T-helper 2 cell (primary cell): ENCODE data around the gene ANAPC2.

Experiments used
- DNase-seq, 5 experiments: peaks; one replicate each; pipeline versions ENCODE4 v3.0.0 to v3.0.0-alpha.2; 2012 to 2022
- total RNA-seq, 2 donors: gene quantifications; one replicate each; lab custom pipeline; 2026; lab: John Stamatoyannopoulos, UW

ANAPC2 gene
- total RNA-seq: 76.8 to 80.7 reads per million in 2 donors

- DNase-seq: peak; percentile 84 to 94 (median 87)
Measured at GRCh38 chr9:137188490-137189296, at the start of gene ANAPC2, which contains the start of gene SSNA1. Gene ANAPC2 (minus strand): TSS chr9:137188560. CDS start chr9:137188532, 28 bp downstream. Gene SSNA1 (plus strand): TSS chr9:137188676. CDS start chr9:137188727, 51 bp downstream.

GRCh38 chr9:137236936-137237421 lies 48.6 kb upstream of the ANAPC2 start:
- no peak for DNase-seq

DNA sequence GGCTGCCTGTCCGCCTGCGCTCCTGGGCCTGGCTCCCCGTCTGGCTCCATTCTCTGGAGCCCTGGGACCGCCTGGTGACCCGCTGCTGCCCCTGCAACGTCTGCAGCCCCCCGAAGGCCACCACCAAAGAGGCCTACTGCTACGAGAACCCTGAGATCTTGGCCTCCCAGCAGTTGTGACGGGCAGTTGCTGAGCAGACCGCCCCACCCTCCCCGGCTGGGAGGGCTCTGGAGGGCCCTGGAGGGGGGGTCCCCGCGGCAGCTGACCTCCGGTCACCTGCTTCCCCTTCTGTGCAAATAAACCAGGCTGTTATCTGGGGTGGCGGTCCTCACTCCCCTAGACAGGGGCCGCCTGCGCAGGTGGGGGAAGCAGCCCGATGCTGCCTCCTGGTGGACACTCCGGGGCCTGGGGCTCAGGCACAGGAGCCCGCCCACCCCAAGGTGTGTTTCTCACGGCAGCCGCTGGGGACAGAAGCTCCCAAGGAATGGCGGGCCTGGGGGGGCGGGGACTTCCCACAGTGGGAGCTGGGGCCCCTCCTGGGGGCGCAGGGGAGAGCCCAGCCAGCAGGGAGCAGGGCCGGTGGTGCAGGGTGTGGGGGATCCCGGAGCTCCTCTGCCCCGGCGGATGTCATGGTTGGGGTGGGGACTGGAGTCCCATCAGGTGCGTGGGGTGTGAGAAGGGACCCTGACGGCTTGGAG lies 48.0 kb upstream of the ANAPC2 start:
- peak; percentile 80 to 88 (median 85) for DNase-seq

- DNase-seq: no peak
Measured at GRCh38 chr9:137235424-137236237, 47.3 kb upstream of the ANAPC2 start.

DNA sequence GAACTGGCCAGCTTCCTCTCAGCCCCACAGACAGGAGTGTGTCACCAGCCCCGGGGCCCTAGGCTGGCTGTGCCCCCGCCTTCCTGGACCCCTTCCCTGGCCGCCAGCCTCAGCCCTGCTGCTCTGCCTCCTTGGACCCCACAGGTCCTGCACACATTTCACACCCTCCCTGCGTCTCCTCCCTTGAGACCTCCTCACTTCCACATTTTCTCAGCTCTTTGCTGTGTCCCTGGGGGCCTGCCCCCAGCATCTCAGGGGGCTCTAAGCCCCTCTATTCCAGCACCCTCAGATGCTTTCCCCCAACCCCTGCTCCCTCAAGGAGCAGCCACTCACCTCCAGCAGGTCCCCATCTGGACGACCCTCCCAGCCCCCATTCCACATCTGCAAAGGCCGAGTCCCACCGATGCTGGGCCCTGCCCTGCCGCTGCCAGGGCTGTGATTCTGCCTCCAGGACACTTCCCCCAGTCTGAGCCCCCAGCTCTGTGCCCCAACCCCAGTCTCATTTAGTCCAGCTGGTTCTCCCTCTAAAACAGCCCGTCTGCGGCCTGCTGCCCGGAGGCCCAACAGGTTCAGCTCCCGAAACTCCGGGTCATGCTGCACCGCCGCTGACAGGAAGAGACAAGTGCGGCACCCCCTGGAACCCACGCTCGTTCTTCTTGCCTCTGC lies 46.5 kb upstream of the ANAPC2 start:
- no peak for DNase-seq

GRCh38 chr9:137234055-137234697 lies 45.8 kb upstream of the ANAPC2 start:
- no peak for DNase-seq

DNA sequence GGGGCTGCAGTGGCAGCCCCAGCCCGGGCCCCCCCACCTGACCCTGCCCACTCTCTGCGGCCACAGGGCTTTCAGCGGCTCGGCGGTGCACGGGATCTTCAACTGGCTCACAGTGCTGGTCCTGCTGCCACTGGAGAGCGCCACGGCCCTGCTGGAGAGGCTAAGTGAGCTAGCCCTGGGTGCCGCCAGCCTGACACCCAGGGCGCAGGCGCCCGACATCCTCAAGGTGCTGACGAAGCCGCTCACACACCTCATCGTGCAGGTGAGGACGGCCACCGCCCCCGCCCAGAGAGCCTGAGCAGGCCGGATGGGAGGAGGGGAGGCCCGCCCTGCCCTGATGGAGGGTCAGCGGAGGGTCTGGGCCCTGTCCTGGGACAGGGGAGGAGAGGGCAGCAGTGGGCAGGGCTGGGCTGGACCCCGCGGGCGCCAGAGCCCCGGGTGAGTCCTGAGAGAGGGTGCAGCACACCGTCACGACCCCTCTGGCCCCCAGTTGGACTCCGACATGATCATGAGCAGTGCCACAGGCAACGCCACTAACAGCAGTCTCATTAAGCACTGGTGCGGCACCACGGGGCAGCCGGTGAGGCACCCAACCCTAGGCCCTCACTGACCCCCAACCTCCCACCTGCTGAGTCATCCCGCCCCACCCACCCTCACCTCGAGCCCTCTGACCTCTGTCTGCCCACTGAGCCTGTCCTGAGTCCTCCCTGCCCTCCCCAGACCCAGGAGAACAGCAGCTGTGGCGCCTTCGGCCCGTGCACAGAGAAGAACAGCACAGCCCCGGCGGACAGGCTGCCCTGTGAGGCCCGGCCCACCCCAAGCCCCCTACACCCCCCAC lies 45.0 kb upstream of the ANAPC2 start:
- no peak for DNase-seq

DNA sequence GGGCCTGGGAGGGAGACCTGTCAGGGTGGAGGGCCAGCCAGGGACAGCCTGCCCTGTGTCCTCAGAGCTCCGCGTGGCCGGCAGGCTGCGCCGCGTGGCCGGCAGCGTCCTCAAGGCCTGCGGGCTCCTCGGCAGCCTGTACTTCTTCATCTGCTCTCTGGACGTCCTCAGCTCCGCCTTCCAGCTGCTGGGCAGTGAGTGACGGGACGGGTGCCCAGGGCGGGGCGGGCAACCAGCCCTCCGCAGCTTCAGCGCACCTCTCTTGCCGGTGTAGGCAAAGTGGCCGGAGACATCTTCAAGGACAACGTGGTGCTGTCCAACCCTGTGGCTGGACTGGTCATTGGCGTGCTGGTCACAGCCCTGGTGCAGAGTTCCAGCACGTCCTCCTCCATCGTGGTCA lies 44.1 kb upstream of the ANAPC2 start:
- DNase-seq: no peak

DNA sequence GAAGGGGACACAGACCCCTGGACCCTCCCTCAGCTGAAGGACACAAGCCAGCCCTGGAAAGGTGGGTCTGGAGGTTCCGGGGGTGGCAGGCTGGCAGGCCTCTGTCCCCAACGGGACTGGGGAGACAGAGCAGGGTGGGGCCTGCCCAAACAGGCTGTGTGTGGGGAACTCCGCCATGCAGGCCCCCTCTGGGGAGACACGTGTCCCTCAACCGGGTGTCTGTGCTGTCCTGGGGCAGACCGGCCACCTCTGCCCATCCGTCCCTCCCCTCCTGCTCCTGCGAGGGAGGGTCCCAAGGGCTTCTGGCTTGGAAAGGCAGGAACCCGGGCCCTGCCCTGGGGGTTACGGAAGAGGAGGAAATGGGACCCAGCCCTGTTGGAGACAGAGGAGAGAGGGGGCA lies 43.7 kb upstream of the ANAPC2 start:
- DNase-seq: no peak

DNA sequence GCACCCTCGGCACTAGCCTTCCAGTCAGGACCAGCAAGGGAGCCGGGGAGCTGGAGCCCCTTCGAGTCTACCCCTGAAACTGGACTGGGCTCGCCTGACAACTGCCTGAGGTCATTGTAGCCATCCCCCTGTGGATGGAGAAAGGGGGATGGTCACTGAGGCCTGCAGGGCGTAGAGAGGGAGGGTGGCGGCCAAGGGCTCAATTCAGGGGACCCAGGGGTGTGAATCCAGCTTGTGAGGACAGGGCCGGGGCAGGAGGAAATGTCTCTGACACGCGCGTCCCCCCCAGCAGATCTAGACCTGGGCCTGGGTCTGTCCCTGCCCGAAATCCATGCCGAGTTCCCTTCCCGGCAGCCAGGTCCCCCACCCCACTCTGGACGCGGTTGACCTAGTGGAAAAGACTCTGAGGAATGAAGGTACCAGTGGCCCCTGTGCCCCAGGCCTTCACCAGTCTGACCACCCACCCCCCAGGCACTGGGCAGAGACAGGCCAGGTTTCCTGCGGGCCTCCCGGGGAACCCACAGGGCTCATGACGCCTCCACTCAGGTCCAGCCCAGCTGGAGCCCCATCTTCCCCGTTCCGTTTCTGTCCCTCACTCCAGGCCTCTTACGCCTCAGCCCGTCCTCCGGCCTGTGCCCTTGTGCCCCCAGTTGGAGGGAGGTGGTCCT lies 43.1 kb upstream of the ANAPC2 start:
- DNase-seq: no peak

DNA sequence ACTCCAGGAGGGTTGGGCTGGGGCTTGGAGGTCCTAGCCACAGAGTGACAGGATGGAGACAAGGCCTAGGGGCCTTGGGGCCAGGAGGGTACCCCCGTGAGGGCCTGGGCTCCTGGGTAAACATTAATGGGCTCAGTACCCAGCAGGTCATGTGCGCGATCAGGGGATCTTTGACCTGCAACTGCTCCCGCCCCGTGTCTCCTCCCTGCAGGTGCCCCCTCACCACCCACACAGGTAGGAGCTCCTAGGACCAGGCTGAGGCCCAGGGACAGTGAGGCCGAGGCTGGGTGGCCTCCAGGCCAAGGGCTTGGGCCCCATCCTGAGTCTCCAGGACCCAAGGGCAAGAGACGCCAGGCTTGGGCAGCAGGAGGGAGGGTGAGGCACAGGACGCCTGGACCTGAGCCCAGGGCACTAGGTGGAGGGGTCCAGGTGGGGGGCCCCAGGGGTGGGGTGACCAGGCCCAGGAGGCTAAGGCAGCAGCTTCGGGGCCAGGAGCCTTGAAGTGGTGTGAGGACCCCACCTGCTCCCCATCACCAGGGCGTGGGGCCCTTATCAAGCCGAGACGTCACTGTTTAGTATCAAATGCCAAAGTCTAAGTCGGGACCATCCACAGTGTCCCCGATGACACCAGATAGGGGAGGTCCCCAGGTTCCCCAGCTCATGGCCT lies 42.5 kb upstream of the ANAPC2 start, which contains the start of gene SLC34A3:
Gene SLC34A3, plus strand, starts transcription at position 197 of the 667 bp plus-strand sequence. CDS start 802 bp downstream, outside the sequence.
- no peak for DNase-seq

DNA sequence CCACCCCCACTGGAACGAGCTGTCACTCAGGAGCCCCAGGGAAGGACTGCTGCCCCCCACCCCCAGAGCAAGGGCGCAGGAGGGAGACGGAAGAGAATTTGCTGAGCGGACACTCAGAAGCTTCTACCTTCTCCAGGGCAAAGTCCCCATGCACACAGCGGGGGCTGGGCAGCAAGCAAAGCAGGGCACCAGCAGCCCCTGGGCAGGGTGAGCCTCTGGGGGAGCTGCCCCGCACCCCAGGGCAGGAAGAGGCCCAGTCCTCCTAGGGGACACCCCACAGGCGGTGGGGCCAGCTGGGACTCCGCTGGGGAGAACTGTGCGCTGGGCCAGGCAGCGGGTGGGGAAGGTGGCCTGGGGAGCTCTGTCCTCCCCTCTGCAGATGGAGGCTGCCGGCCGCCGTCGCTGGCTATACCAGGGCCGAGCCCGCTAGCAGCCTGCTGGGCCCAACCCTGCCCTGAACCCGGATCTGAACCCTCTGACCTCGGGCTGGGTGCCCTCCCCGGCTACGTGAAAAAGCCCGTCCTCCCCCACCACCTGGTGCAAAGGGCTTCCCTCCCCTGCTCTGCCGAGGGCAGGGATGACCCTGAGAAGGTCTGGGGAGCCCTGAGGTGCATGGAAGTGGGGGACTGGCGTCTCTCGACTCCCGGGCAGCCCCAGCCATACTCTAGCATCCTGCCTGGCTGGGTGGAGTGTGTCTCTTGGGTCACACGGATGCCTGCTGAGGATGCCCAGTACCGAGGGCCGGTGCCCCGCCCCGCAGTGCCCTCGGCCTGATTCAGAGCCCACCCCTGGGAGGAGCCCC lies 41.7 kb upstream of the ANAPC2 start:
- DNase-seq: no peak

GRCh38 chr9:137228968-137229896 lies 40.9 kb upstream of the ANAPC2 start:
- no peak for DNase-seq

GRCh38 chr9:137228506-137228967 lies 40.2 kb upstream of the ANAPC2 start:
- no peak for DNase-seq

DNA sequence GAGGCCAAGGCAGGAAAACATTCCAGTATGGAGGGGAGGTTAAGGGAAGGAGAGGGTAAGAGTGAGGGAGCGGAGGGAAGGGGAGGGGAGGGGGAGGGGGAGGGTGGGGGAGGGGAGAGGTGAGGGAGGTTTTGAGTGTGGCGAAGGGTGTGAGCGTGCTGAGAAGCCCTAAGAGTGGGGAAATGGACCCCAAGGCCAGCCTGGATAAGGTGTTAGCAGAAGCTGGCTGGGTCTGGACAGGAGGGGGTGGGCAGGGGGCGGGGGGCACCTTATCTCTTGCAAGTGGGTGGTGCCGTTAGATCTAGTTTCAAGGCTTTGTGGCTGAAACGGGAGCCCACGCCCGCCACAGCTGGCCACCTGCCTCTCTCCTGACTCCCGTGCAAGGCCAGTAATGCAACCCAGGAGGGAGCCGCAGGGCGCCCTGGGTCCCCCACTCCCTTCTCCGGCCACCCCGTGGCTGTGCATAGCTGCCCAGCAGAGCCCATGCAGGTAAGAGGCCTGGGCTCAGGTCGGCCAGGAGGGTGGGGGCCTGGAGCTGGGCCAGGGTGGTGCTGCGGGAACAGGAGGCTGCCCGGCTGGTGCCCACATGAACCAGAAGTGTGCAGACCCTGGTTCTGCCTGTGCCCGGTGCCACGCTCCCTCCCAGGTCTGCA lies 39.6 kb upstream of the ANAPC2 start:
- DNase-seq: no peak

DNA sequence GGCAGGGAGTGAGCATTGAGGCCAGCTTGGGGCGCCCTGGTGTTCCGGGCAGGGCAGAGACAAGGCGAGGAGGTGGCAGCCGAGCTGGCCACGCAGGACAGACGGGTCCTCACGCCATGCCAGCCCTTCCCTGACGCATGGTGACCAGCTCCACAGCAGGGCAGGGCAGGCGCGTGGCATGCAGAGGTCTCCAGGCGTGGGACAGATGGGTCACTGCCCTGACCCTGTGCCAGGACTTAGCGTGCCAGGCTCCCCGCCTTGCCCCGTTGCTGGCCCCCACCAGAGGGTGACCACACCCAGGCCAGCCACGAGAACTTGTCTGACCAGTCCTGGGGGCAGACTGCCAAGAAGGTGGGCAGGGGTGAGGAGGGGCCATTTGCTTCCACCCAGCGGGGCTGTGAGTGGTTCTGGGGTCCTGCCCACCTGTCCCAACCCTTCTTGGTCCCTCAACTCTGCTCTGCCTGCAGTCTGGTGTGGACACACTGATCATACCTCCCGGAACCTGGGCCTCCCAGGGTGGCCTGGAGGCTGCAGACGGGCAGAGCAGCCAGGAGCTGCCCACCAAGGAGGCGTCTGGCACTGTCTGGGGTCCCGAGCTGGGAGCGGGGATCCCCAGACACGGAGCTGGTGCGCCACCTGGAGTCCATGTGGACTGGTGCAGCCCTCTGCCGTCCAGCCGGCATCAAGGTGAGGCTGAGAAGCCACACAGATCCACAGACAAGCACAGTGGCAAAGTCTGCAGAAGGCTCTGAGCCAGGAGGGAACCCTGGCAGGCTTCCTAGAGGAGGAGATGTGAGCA lies 38.9 kb upstream of the ANAPC2 start, which contains the start of gene RNF224:
Gene RNF224, plus strand, starts transcription at position 449 of the 799 bp plus-strand sequence. CDS start 834 bp downstream, outside the sequence.
- peak; percentile 59 to 82 (median 69) for DNase-seq
